Measurements from ENCODE around the gene XRCC5.
"Not testable (repeated sequence)": the region's sequence is repeated elsewhere in the genome, so short reads cannot be mapped to it uniquely, and the experiment has no call there.

DNA sequence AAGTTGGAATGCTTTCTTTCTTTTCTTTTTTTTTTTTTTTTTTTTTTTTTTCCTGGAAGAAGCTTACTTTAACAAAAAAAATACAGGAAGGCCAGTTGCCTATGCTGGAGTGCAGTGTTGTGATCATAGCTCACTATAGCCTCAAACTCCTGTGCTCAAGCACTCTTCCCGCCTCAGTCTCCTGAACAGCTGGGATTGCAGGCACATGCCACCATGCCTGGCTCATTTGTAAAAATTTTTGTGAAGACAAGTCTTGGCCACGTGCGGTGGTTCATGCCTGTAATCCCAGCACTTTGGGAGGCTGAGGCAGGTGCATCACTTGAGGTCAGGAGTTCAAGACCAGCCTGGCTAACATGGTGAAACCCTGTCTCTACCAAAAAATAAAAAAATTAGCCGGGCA is 32.4 kb downstream of the XRCC5 start:
- TF ChIP-seq GTF2F1 (IDR thresholded peaks at IDR 0.05; ENCODE audit: borderline replicate concordance, low read depth, low read length); RXRA (IDR thresholded peaks at IDR 0.05; ENCODE audit: insufficient read depth, low read depth, low read length); HDAC6 (IDR thresholded peaks at IDR 0.05; ENCODE audit: low read depth, low read length); CBX5 (IDR thresholded peaks at IDR 0.05; ENCODE audit: low read depth, low read length); CREB1 (IDR thresholded peaks at IDR 0.05); EZH2 (IDR thresholded peaks at IDR 0.05; ENCODE audit: low read depth, low read length, severe bottlenecking); EP300 (IDR thresholded peaks at IDR 0.05; ENCODE audit: borderline replicate concordance in 1 of 2, low read depth in 2 of 2, low read length in 2 of 2); POLR2AphosphoS5 (IDR thresholded peaks at IDR 0.05; ENCODE audit: low read depth, low read length); CBX8 (IDR thresholded peaks at IDR 0.05; ENCODE audit: borderline replicate concordance, low read depth, low read length); RAD21 (IDR thresholded peaks at IDR 0.05 in 1 of 2, conservative IDR thresholded peaks at IDR 0.05 in 1 of 2; ENCODE audit: low read depth in 2 of 2, low read length in 2 of 2); CEBPB (IDR thresholded peaks at IDR 0.05; ENCODE audit: low read depth, low read length); ASH2L (IDR thresholded peaks at IDR 0.05; ENCODE audit: low read length): not testable (repeated sequence)
- TF ChIP-seq, protein P1, sequence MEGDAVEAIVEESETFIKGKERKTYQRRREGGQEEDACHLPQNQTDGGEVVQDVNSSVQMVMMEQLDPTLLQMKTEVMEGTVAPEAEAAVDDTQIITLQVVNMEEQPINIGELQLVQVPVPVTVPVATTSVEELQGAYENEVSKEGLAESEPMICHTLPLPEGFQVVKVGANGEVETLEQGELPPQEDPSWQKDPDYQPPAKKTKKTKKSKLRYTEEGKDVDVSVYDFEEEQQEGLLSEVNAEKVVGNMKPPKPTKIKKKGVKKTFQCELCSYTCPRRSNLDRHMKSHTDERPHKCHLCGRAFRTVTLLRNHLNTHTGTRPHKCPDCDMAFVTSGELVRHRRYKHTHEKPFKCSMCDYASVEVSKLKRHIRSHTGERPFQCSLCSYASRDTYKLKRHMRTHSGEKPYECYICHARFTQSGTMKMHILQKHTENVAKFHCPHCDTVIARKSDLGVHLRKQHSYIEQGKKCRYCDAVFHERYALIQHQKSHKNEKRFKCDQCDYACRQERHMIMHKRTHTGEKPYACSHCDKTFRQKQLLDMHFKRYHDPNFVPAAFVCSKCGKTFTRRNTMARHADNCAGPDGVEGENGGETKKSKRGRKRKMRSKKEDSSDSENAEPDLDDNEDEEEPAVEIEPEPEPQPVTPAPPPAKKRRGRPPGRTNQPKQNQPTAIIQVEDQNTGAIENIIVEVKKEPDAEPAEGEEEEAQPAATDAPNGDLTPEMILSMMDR (IDR thresholded peaks at IDR 0.05; ENCODE audit: control extremely low read depth in 1 of 3, insufficient read depth in 1 of 3, low read depth in 1 of 3, low read length in 3 of 3) = not testable (repeated sequence)
- TF ChIP-seq, protein P2, sequence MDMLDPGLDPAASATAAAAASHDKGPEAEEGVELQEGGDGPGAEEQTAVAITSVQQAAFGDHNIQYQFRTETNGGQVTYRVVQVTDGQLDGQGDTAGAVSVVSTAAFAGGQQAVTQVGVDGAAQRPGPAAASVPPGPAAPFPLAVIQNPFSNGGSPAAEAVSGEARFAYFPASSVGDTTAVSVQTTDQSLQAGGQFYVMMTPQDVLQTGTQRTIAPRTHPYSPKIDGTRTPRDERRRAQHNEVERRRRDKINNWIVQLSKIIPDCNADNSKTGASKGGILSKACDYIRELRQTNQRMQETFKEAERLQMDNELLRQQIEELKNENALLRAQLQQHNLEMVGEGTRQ (IDR thresholded peaks at IDR 0.05; ENCODE audit: low read length) = not testable (repeated sequence)

Measured in H1 (cell line).